ENCODE measurements around the gene RPL19.

GRCh38 chr17:39244016-39244599, 44.0 kb downstream of the RPL19 start:
- TF ChIP-seq, protein P1, sequence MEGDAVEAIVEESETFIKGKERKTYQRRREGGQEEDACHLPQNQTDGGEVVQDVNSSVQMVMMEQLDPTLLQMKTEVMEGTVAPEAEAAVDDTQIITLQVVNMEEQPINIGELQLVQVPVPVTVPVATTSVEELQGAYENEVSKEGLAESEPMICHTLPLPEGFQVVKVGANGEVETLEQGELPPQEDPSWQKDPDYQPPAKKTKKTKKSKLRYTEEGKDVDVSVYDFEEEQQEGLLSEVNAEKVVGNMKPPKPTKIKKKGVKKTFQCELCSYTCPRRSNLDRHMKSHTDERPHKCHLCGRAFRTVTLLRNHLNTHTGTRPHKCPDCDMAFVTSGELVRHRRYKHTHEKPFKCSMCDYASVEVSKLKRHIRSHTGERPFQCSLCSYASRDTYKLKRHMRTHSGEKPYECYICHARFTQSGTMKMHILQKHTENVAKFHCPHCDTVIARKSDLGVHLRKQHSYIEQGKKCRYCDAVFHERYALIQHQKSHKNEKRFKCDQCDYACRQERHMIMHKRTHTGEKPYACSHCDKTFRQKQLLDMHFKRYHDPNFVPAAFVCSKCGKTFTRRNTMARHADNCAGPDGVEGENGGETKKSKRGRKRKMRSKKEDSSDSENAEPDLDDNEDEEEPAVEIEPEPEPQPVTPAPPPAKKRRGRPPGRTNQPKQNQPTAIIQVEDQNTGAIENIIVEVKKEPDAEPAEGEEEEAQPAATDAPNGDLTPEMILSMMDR (IDR thresholded peaks at IDR 0.05), result no peak
- no peak for TF ChIP-seq POLR2AphosphoS5 (IDR thresholded peaks at IDR 0.05)
- no peak for TF ChIP-seq EP300 (IDR thresholded peaks at IDR 0.05)
